IPS-NIHi11 (cell line): ENCODE measurements around the gene EEFSEC.

ENCODE experiments used
- DNase-seq: peaks from one replicate; pipeline ENCODE4 v3.0.0; 2012; ENCODE audit warnings: mixed read lengths, low spot score

EEFSEC gene

DNA sequence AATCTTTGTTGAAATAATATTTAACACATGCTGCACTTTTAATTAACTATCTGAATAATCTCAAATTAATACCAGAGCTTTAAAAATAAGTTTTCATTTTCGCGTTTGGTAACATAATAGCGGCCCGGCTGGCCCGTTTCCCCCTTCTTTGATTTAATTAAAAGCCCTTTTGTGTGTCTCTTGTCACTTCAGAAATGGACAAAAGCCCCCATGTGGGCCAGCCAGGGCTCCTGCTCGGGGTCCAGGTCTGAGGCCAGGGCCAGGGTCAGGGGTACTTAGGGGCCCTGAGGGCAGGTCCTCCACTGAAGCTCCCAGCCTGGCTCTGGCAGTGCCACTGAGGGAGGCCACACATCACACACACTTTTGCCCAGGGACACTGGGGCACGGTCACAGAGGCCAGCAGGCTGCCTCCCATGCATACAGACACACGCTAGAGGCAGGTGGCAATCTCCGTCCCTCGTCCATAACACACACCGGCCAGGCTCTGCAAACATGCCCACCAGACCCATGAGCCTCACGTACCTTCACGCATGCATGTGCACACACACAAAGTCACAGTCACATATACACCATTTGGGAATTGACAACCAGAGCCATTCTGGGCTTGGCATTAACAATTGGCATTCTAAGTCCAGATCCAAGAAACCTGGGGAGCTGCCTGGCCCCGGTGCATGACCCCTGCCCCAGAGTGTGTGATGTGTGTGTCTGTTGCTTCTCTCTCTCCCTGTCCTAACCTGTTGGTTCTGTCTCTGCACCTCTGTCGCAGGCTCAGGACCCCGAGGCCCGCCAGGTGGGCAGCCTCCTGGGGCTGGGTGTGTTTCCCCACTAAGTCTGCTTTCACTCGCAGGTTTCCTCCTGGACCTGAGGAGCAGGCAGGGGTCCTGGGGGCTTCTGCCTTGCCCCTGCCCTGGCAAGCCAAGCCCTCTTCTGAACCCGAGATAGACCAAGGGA lies 274.9 kb downstream of the EEFSEC start:
- DNase-seq = no peak

DNA sequence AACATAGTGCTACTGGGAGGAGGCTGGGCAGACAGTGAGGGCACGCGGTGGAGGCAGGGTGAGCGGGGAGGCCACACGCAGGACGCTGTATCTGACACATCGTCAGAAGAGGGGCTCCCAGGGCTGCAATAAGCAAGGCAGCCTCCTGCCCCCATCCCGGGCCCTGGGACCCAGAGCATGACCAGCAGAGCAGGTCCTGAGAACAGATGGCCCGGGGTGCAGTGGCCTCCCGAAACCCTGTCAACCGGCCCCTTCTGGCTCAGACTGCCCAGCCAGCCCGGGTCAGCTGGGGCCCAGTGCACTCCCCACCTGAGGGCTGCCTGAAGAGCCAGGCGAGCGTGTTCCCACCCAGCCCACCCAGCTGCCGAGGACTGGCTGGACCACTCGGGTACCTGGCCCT lies 276.0 kb downstream of the EEFSEC start:
- no peak for DNase-seq

DNA sequence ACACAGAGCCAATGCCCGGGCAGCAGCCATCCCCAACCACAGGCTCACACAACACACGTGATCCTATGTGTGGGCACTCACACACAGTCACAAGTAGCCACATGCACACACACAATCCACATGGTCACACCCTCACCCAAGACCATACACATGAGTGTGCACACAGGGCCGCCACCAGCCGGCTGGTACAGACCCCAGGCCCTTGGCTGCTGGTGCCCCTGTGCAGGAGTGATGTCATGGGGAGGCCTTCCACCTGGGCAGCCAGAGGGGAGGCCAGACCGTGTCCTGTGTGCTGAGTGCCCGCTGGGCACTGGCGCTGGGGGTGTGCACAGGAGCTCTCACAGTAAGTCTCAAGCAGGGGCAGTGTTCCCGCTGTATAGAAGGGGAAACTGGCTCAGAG lies 276.5 kb downstream of the EEFSEC start:
- no peak for DNase-seq

DNA sequence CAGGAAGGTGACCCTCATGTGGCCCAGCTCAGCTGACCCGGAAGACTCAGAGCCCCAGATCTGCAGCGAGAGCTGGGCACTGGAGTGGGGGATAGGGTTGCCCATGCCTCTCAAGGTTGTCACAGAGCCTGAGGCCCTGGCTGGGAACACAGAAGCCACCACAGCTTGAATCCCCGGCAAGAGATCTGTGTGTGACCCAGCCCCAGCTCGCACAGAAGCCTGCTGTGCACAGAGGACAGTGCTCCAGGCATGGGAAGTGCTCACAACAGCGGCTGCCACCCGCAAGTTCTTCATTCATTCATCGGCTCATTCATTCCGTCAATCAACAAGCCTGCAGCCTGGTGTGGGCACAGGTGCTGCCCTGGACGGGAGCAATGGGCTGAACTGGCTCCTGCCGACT lies 277.0 kb downstream of the EEFSEC start:
- no peak for DNase-seq

DNA sequence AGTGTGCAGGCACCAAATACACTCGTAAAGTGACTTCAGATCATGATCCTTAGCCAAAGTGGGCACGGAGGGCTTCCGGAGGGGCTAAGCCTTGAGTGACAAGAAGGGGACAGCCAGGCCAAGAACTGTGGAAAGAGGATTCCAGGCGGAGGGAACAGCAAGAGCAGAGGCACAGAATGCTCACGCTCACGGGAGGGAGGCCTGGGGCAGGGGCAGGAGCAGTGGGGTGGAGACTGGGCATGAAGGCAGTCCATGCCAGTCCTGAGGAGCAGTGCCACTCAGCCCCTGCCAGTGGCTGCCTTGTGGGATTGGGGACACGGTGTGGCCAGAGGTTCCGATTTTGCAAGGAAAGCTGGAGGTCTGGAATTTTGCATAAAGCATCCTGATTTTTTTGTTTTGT lies 277.4 kb downstream of the EEFSEC start:
- DNase-seq = no peak

DNA sequence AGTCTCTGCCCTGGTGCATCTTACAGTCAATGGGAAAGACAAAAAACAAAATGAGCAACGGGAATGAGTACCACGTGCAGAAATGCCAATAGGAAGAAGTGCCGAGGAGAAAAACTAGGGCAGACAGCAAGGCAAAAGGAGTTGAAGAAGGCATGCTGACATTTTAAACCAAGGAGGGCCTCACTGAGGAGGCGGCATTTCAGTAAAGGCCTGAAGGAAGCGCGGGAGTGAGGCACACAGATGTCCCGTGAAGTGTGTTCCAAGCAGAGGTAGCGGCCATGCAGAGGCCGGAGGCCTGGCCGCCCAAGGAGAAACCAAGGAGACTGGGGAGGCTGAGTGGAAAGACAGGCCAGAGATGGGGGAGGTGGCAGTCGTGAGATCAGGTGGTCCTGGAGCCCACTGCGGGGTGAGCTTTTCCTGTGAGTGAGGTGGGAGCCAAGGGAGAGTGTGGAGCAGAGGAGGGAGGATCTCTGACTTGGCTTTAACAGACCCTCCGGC lies 278.6 kb downstream of the EEFSEC start:
- no peak for DNase-seq

DNA sequence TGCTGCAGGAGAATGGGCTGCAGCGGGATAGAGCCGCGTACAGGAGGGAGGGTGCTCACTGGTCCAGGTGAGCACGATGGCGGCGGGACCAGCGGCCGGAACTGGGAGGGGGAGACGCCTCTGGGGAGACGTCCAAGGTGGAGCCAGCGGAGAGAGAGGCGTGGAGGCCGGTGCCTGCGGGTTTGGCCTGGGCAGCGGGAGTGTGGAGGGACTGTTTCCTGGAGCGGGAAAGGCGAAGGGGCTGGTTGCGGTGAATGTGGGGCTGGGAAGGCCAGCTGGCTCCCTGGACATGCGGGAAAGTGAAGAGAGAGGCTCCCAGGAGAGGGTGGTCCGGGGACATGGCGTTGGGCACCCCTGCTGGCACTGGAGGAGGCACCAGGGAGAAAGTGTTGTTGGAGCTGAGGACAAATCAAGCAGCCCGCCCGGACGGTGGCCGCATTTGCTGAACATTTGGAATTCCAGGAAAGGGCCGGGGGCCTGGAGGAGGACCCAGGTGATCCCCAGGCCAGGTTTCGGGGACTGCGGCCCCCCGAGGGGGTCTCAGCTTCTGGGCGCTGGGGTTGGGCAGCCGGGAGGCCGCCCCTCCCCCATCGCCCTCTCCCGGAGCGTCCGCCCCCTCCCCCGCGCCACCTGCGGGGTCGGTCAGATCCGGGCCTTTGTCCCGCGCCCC lies 279.2 kb downstream of the EEFSEC start:
- peak; percentile 62 for DNase-seq

DNA sequence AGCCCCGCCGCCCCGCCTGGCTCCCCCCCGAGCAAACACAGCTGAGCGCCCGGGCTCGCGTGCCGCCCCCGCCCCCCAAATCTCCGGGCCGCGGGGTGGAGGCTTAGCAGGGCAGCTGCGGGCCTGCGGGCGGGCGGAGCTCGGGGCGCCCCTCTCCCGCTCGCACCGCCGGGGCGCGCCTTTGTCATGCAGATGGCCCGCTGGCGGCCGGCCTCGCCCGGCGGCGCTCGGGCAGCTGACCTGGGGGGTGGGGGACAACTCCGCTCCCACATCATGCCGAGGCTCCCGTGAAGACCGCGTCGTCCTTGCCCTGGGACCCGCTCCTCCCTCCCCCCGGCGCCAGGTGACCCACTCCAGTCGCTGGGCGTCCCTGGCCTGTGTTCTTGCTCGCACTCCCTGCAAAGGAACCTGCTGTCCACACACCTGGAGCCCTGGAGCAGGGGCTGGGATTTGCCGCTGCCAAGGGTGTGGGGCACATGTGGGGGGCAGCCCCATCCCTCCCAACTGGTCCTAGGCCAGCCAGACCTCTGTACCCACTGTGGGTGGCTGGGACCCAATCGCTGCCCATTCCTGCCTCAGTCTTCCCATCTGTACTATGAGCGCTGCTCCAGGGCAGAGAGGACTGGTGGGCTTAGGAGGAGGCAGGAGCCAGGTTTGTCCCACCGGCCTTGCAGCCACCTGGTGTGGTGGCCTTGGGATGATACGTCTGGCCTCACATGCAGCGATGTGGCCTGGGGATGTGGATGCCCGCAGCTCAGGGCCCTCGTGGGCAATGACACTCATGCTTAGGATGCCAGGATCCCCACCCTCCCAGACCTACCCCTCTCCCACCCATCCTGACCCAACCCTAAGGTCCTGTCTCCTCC lies 279.9 kb downstream of the EEFSEC start:
- DNase-seq = peak; percentile 78

DNA sequence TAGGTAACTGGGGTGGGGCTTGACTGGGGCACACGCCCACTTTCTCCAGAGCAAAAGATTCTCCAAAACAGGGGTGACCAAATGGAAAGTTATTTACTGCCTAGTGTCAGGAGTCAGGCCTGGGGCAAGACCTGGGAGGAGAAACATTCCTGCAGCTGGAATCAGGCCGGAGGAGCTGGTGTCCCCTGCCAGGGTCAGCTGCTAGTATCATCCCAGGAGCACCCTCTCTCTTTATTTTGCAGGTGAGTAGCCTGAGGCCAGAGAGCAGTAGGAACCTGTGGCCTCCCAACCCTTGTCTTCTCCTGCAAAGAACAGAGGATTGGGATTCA lies 280.5 kb downstream of the EEFSEC start:
- DNase-seq = no peak

DNA sequence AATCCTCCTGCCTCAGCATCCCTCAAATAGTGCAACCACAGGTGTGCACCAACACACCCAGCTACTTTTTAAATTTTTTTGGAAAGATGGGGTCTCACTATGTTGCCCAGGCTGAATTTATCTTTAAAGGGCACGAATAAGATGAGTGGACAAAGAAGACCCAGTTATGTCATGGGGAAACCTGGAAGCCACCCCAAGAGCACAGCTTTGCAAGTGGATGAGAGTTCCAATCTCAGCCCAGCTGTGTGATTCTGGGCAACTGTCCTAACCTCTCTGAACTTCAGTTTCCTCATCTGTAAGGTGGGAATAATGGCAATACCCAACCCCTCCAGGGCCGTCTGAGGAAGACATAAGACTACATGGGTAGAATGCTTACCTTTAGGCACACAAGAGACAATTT lies 281.2 kb downstream of the EEFSEC start:
- no peak for DNase-seq

DNA sequence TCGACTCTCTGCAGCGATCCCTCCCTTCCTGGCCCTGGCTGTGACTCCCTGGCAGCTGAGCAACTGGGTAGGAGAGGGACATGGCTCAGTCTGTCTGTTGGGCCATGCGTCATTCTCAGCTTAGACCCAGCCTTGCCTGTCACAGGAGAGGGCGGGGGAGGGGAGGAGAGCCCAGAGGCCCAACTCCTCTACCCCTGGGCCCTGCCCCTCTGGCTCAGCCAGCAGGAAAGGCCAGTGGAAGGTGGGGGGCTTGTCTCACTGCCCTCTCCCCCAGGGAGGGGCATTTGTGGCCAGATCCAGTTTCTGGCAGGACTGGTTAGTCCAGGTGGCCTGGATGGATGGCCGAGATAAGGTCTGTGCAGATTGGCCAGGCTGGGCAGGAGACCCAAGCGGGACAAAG lies 281.8 kb downstream of the EEFSEC start:
- peak; percentile 54 for DNase-seq

DNA sequence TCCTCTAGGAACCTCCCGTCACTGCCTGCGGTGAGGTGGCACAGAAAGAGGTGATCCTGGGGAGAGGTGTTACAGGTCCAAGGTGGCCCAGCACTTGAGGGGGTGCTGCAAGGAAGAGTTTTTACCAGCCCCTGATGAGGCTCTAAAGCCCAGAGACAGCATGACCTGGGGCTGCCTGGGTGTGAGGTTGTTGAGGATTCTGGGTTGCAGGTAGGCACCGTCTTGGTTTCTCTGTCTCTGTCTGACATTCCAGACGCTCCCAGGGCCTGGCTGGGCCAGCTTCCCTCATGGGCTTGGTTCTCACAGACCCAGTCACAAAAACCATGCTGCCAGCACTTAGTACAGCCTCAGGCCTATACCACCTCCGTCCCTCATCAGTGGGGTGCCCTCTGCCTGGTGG lies 282.3 kb downstream of the EEFSEC start:
- no peak for DNase-seq

DNA sequence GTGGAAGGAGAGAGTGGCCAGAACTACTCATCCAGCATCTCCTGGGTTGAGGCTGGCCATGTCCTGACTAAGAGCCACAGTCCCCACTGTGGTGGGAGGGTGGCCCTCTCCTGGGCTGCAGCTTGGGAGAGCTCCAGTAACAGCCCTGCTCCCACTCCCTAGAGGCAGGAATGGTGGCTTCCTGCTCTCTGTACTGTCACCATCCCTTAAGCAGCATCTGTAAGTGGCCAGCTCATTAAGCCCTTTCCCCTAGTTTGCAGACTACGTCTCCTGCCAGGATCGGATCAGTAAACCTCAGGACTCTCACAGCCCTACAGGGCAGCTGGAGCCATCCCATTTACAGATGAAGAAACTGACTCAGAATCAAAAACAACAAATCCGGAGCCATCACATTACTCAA lies 282.9 kb downstream of the EEFSEC start:
- no peak for DNase-seq

DNA sequence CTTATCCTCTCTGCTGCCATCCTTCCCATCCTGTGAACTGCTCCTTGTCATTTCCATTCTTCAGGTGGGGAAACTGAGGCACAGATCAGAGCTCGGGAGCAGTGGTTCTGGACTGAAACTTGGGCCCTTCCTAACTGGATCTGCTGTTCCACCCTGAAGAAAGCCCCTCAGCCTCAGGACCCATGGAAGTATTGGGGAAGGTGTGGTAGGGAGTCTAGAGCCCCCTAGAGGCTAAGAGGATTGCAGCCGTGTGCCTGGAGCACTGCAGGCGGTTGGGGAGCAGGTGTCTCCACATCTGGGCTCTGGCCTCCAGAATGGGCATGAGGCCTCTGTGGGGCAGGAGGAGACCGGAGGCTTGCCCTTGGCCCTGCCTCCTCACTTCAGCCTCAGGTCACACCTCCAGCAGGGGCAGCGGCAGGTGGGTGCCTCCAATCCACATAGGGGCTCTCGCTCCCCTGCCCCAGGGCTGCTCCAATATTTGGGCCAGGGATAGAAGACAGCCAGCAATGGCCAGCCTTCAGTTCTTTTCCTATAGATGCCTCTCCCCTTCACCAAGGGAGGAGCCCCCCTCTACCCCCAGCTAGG lies 285.3 kb downstream of the EEFSEC start:
- peak; percentile 68 for DNase-seq

DNA sequence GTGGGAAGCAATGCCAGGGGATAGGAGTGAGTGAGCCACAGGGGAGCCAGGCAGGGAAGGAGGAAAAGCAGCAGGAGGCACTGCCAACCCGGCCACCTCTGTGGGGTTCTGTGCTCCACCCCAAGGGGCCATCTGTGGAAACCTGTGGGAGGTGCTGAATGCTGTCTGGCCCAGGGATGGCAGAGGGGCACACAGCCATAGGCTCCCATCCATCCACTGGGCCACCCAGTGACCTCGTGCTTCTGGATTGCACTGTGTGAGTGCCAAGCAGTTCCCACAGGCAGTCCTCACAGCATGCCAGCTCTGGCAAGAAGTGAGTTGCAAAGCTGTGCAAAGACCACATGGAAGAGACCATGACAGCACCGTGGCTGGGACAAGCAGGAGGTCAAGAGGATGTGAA lies 285.9 kb downstream of the EEFSEC start:
- DNase-seq = no peak

DNA sequence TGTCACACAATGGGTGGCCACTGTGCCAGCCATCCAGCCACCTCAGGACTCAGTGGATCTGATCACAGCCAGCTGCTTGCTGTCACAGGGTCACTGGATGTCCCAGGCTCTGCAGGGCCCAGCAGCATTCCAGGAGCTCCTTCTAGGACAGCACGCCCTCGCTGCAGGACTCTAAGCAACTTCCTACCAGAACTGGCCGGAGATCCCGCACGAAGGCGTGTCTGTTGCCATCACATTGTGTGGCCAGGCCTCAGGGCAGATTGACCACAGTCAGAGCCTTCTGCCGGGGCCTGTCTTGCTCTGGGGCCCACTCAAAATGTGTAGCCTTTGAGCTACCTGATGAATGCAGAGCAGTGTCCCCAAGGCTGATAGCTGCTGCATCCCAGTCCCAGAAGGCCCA lies 288.8 kb downstream of the EEFSEC start:
- no peak for DNase-seq

DNA sequence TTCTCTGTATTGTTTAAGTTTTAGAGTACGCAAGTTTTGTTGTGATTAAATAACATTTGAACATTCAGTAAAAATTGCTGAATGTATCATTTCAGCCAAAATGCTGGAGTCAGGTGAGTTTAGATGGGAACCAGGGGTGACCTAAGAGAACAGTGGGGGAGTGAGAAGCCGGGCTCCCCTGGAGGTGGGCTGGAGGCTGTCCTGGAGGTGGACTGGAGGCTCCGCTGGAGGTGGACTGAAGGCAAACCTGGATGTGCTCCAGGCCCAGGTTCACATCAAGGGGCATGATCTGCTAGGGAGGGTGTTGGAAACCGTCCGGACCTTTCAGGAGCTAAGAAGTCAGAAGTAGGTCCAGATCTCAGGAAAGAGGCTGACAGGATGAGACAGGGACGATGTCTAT lies 289.7 kb downstream of the EEFSEC start:
- no peak for DNase-seq

DNA sequence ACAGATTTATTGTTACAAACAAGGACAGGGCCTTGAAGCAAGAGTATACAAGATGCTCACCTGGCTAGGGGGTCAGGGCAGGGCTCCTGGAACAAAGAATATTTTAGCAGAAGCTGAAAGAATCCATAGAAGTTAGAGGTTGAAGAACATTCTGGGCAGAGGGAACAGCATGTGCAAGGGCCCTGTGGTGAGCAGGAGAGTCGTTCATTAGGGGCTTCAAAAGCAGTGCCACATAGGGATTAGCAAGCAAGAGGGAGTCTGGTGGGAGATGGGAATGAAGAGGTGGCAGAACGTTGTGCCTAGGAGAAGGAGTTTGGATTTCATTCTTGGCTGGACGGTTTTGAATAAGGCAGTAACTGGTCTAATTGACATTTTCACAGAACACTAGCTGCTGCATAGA lies 290.5 kb downstream of the EEFSEC start:
- no peak for DNase-seq

DNA sequence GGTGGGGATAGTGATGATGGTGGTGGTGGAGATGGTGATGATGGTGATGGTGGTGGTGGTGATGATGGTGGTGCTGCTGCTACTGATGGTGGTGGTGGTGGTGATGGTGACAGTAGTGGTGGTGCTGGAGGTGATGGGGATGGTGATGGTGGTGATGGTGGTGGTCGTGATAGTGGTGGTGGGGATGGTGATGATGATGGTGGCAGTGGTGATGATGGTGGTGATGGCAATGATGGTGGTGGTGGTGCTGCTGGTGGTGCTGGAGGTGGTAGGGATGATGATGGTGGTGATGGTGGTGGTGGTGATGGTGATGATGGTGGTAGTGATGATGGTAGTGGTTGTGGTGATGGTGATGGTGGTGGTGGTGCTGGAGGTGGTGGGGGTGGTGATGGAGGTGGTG lies 292.1 kb downstream of the EEFSEC start:
- DNase-seq = no peak

DNA sequence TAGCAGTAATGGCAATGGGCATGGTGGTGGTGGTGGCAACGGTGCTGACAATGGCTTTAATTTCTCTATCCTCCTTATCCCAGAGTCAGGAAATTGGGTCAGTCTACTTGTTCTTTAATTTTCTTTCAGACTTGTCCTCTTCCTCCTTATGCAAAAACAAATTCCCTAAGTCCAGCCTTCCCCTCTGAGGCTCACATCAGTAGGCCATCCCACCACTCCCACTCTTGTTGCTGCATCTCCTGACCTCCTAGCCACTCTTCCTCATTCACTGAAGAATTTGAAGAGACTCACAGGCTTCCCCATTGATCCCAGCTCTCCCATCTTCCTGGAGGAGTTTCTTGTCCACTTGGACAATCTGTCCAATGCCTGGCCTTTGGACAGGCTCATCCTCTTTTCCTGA lies 293.5 kb downstream of the EEFSEC start:
- no peak for DNase-seq

DNA sequence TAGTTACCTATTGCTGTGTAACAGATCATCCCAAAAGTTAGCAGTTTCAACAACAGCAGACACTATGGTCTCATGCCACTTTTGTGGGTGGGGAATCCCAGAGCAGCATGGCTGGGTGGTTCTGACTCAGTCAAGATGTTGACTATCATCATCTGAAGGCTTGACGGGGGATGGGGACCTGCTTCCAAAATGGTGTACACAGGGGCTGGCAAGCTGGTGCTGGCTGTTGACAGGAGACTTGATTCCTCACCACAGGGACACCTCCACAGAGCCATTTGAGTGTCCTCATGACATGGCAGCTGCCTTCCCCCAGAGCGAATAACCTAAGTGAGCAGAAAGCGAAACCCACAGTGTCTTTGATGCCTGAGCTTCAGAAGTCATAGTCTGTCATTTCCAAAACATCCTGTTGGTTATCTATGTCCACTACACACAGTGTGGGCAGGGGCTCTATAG lies 294.3 kb downstream of the EEFSEC start:
- no peak for DNase-seq

DNA sequence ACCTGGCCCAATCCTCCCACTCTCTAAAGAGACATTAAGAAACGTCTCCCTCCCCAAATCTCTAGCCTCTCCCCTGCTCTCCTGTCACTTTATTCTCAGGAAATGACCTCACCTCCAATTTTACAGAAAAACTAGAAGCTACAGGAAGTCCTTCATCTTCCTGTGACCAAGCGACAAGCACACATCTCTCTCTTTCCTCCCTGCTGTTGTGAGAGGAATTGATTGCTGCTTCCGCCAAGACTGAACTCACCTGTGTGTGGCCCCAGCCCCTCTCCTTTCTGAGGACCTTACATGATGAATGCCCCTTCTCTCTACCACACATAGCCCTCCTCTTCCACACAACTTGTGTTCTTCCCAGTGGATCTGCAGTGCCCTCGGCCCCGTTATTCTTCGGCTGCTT lies 295.2 kb downstream of the EEFSEC start:
- no peak for DNase-seq
